ENCODE measurements around the gene PCDHGA1.
"Not testable (repeated sequence)": the region's sequence is repeated elsewhere in the genome, so short reads cannot be mapped to it uniquely, and the experiment has no call there.

GRCh38 chr5:141417494-141418172 is 87.3 kb downstream of the PCDHGA1 start, which contains the start of gene PCDHGB7:
- TF ChIP-seq CTCF (conservative IDR thresholded peaks at IDR 0.05; ENCODE audit: low read depth, low read length); EZH2 (IDR thresholded peaks at IDR 0.05; ENCODE audit: low read length, unreplicated experiment): not testable (repeated sequence)
